Cardiac muscle cell (in vitro differentiated cells and primary cell): ENCODE measurements around the gene CREB5. TPM values are rescaled to one million over a fixed set of nuclear protein-coding genes. Genes with fewer than 3 reads are reported as not detected.

Experiments used
- DNase-seq, 2 donors: peaks; one replicate each; pipeline versions ENCODE4 v3.0.0 to v3.0.0-alpha.2; 2010 to 2017; ENCODE audit warnings: low read depth in 1 of 2, low spot score in 1 of 2
- H3K27ac ChIP-seq: fragments of 200-600 bp; sonication (generic); 2 replicates; pipeline ENCODE4 v1.5.1; 2016
- H3K27me3 ChIP-seq: fragments of 200-600 bp; sonication (generic); 2 replicates; pipeline ENCODE4 v1.6.0; 2016; ENCODE audit warnings: control low read depth
- H3K36me3 ChIP-seq: fragments of 200-600 bp; sonication (generic); 2 replicates; pipeline ENCODE4 v1.5.1; 2016; ENCODE audit warnings: control low read depth
- H3K4me1 ChIP-seq: fragments of 200-600 bp; sonication (generic); 2 replicates; pipeline ENCODE4 v1.8.1; 2017; ENCODE audit warnings: low read depth, mild to moderate bottlenecking, mixed run types
- H3K4me3 ChIP-seq: fragments of 200-600 bp; sonication (generic); 2 replicates; pipeline ENCODE4 v1.5.1; 2016; ENCODE audit warnings: mild to moderate bottlenecking
- H3K9me3 ChIP-seq: fragments of 200-600 bp; sonication (generic); 2 replicates; pipeline ENCODE4 v1.5.1; 2017; ENCODE audit warnings: low read depth, mild to moderate bottlenecking, control low read depth
- CTCF ChIP-seq: IDR thresholded peaks from 2 replicates; pipeline ENCODE4 v1.5.1; 2012; ENCODE audit warnings: low read depth, mild to moderate bottlenecking, low read length
- polyA plus RNA-seq: library from polyadenylated mRNA; unstranded; fragments of >200 nt; fragmentation: Nextera tagmentation; extraction: Ambion mirVana; gene quantifications from 2 replicates; pipeline ENCODE4 v1.2.1, GENCODE V29; 2016
- total RNA-seq: library from RNA; depleted of rRNA; stranded (reverse); fragments of >200 nt; gene quantifications from 2 replicates; pipeline ENCODE4 v1.2.3, GENCODE V29; 2016

CREB5 gene
- total and polyA plus RNA-seq, 2 experiments from 2014 or later, result 4.6 TPM

- Histone ChIP-seq H3K9me3 (no peaks in the 10 kb centered on the region), H3K27ac (no peak overlapping the region), H3K4me1 (no peaks in the 10 kb centered on the region), H3K27me3 (no peaks in the 10 kb centered on the region), H3K36me3 (no peaks in the 10 kb centered on the region), H3K4me3 (no peak overlapping the region)
- no peak for TF ChIP-seq CTCF
- no peak for DNase-seq
Observed at GRCh38 chr7:28646376-28647075, 234.2 kb downstream of the CREB5 start.

DNA sequence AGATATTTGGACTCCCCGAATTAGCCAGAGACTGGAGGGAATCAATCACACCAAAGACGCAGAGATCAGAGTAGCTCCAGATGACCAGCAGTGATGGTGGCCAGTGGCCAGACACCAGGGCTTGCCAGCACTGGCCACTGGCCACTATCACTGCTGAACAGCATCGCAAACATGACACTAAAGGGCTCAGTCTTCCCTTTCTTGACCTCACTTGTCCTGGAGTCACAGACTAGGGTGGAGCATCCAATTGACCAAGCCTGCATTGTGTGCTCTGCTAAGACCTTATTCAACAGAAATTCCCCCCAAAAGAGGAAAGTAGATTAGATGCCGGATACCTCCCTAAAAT is 234.7 kb downstream of the CREB5 start:
- H3K27me3 ChIP-seq, result no peaks in the 10 kb centered on the region
- no peak for TF ChIP-seq CTCF
- DNase-seq, result no peak

DNA sequence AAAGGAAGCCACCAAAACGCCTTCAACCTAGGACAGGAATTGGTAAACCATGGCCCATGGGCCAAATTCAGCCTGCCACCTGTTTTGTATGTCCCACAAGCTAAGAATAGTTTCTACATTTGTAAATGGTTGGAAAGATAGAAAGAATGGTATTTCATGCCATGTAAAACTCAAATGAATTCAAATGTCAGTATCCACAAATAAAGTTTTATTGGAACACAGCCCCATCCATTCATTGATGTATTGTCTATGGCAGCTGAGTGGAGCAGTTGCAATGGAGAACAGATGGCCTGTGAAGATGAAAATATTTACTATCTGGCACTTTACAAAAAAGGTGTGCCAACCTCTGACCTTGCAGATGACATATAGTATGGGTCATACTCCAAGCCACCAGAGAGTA is 236.9 kb downstream of the CREB5 start:
- no peak for TF ChIP-seq CTCF
- no peak for DNase-seq
- Histone ChIP-seq H3K27me3 (no peaks in the 10 kb centered on the region), H3K9me3 (no peaks in the 10 kb centered on the region), H3K4me3 (no peak overlapping the region), H3K4me1 (no peaks in the 10 kb centered on the region), H3K27ac (no peak overlapping the region), H3K36me3 (no peaks in the 10 kb centered on the region)

More for the DNA sequence above, 234.7 kb downstream of the CREB5 start:
- H3K4me3 ChIP-seq, result no peak overlapping the region
- H3K4me1 ChIP-seq, result no peaks in the 10 kb centered on the region
- no peaks in the 10 kb centered on the region for H3K9me3 ChIP-seq
- no peak overlapping the region for H3K27ac ChIP-seq
- no peaks in the 10 kb centered on the region for H3K36me3 ChIP-seq

GRCh38 chr7:28649811-28650210 is 237.5 kb downstream of the CREB5 start:
- TF ChIP-seq CTCF, result no peak
- no peaks in the 10 kb centered on the region for H3K36me3 ChIP-seq
- no peaks in the 10 kb centered on the region for H3K27me3 ChIP-seq
- no peak overlapping the region for H3K27ac ChIP-seq
- DNase-seq, result no peak
- no peaks in the 10 kb centered on the region for H3K4me1 ChIP-seq
- no peak overlapping the region for H3K4me3 ChIP-seq
- no peaks in the 10 kb centered on the region for H3K9me3 ChIP-seq

DNA sequence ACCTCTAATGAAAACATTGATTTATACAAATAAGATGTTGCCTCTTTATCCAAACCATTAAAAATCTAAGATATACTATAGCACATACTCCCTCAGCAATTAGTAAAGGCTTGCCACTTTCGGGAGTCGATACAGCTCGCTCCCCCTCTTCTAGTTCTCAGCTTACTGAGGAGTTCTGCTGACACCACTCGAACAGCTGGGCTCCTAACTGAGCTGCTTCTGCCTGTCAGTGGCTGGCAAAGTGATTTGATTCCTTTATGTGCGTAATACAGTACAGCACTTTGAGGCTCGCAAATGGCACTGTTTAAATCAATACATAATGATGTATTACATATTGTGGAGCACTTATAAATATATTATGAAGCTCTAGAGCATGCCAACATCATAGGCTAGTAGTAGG is 241.8 kb downstream of the CREB5 start:
- no peaks in the 10 kb centered on the region for H3K27me3 ChIP-seq
- TF ChIP-seq CTCF, result no peak
- H3K4me1 ChIP-seq, result no peaks in the 10 kb centered on the region
- H3K27ac ChIP-seq, result no peak overlapping the region
- no peak for DNase-seq
- H3K36me3 ChIP-seq, result no peaks in the 10 kb centered on the region
- no peaks in the 10 kb centered on the region for H3K9me3 ChIP-seq
- no peak overlapping the region for H3K4me3 ChIP-seq
